ENCODE measurements around the gene TUFM.
A peak's percentile ranks its signal among the peaks of the same experiment; 100 is the strongest.
"Not testable (repeated sequence)": the region's sequence is repeated elsewhere in the genome, so short reads cannot be mapped to it uniquely, and the experiment has no call there.

The TUFM gene

DNA sequence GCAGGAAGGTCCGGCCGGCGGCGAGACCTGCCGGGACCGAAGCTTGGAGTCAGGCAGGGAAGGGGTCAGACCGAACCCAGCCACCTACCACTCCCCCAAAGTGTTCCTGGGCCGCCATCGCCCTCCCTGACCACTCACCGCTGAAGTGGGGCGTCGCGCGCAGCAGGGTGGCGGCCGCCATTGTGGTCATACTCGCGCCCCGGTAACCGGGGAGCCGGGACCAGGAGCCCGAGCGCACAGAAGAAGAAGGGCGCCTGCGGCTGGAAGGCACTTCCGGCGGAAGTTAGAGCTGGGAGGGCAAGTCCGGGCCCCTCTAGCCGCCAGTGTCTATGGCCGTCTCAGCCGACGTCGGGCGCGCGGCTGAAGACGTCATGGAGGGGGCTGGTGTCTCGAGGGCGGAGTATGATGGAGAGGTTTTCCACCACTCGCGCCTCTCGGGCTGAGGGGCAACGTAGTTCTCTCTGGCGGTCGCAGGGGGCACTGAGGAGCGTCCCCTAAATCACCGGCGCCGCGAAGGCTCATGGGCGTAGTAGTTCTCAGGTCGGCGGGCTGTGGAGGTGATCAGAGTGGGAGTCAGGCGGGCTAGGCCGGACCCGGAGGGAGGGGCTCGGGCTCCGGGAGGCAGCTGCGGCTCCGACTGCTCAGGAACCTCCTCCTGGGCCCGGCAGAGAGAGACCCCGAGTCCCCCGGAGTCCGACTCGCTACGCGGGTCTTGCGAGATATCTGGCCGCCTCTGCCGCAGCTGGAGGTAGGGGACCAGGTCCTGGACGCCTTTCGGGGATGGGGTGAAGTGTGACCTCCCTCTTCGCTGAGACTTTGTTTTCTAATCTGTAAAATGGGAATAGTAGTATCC lies at the start of gene TUFM:
TSS of gene TUFM (minus strand) at position 269 of the 853 bp plus-strand sequence. CDS start at position 190, 79 bp downstream.
- H3K36me3 ChIP-seq (replicated peaks) = peaks cover 34% of the 10 kb centered on the region
- in situ Hi-C loops (cut with HindIII; ENCODE audit: low pct_ligation_motif_present, low sequenced_read_pairs) = no loop called here
- no peaks in the 10 kb centered on the region for H3K27me3 ChIP-seq (replicated peaks)
- DNase-seq = peak; percentile 97
- peak within 1 kb of the TSS; percentile 97 for H3K4me3 ChIP-seq (ENCODE audit: low read depth, low read length)
- TF ChIP-seq, protein P1, sequence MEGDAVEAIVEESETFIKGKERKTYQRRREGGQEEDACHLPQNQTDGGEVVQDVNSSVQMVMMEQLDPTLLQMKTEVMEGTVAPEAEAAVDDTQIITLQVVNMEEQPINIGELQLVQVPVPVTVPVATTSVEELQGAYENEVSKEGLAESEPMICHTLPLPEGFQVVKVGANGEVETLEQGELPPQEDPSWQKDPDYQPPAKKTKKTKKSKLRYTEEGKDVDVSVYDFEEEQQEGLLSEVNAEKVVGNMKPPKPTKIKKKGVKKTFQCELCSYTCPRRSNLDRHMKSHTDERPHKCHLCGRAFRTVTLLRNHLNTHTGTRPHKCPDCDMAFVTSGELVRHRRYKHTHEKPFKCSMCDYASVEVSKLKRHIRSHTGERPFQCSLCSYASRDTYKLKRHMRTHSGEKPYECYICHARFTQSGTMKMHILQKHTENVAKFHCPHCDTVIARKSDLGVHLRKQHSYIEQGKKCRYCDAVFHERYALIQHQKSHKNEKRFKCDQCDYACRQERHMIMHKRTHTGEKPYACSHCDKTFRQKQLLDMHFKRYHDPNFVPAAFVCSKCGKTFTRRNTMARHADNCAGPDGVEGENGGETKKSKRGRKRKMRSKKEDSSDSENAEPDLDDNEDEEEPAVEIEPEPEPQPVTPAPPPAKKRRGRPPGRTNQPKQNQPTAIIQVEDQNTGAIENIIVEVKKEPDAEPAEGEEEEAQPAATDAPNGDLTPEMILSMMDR (IDR thresholded peaks at IDR 0.05; ENCODE audit: low read depth, low read length, missing control alignments) = peak; percentile 76
- peak within 1 kb of the TSS; percentile 50 for H3K27ac ChIP-seq

DNA sequence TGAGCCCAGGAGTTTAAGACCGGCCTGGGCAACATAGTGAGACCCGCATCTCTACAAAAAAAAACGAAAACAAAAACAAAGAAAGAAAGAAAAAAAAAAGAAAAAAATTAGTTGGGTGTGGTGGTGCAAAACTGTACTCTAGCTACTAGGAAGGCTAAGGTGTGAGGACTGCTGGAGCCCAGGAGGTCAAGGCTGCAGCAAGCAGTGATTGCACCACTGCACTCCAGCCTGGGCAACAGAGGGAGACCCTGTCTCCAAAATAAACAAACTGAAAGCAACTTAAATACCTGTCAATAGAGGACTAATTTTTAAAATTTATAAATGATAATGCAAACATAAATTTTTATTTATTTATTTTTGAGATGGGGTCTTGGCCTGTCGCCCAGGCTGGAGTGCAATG lies 49.5 kb upstream of the TUFM start:
- no peak for DNase-seq
- no peaks in the 10 kb centered on the region for H3K36me3 ChIP-seq (replicated peaks)
- H3K4me3 ChIP-seq (ENCODE audit: low read depth, low read length) = no peak overlapping the region
- TF ChIP-seq, protein P1 (IDR thresholded peaks at IDR 0.05; ENCODE audit: low read depth, low read length, missing control alignments) = no peak
- no peaks in the 10 kb centered on the region for H3K27me3 ChIP-seq (replicated peaks)
- in situ Hi-C loops (cut with HindIII; ENCODE audit: low pct_ligation_motif_present, low sequenced_read_pairs) = no loop called here
- H3K27ac ChIP-seq = no peak overlapping the region

DNA sequence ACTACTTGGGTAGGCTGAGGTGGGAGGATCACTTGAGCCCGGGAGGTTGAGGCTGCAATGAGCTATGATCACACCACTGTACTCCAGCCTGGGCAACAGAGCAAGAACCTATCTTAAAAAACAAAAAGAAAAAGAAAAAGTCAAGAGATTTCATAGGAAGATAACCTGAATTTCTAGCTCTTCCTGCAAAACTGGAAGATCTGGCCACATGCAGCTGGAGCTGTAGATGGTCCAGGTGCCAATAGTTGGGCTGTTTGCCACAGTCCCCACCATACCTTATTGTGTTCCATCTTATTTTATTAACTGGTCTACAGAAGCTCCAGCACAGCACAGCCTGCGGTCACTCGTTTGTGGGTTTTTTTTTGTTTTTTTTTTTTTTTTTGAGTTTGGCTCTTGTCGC lies 47.1 kb upstream of the TUFM start:
- in situ Hi-C loops (cut with HindIII; ENCODE audit: low pct_ligation_motif_present, low sequenced_read_pairs) = no loop called here
- Histone ChIP-seq H3K36me3 (replicated peaks) (no peaks in the 10 kb centered on the region), H3K27ac (no peak overlapping the region), H3K27me3 (replicated peaks) (no peaks in the 10 kb centered on the region), H3K4me3 (ENCODE audit: low read depth, low read length) (no peak overlapping the region)
- TF ChIP-seq, protein P1 (IDR thresholded peaks at IDR 0.05; ENCODE audit: low read depth, low read length, missing control alignments) = no peak
- DNase-seq = no peak

DNA sequence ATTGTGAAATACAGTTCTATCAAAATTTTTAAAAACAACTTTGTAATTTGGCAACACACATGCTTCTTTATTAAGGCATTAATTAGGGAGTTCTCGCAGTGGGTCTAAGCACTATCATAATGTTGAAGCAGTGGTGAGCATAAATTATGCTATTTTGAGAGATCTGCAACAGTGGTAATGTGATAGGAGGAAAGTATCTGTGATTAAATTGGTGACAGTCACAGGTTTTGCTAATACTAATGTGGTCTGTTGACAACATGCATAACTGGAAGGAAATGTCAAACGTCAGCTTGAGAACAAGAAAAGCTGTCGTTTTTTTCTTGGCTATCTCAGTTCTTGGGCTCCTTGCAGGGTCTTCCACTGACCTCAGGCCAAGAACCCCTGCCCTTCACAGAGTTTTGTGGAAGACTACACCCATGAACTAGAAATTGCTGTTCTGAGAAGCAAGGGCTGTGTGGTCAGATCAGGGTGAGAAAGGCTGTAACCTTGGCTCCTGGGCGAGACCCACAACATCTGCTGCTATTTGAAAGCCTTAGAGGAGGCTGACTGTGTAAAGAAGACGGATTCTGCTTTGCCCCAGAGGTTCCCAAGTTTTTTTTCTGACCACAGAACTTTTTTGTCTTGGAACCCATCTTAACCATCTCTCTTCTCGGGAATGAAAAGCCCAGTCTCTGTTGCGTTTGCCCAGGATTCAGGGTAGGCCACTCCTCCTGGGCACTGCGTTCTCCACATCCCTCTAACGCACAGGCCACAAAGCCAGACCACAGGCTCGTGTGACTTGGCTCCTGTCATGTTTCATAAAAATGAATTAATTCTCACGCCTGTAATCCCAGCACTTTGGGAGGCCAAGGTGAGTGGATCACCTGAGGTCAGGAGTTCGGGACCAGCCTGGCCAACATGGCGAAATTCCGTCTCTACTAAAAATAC lies 46.1 kb upstream of the TUFM start:
- H3K27me3 ChIP-seq (replicated peaks) = no peaks in the 10 kb centered on the region
- H3K4me3 ChIP-seq (ENCODE audit: low read depth, low read length) = no peak overlapping the region
- in situ Hi-C loops (cut with HindIII; ENCODE audit: low pct_ligation_motif_present, low sequenced_read_pairs) = no loop called here
- TF ChIP-seq, protein P1 (IDR thresholded peaks at IDR 0.05; ENCODE audit: low read depth, low read length, missing control alignments) = no peak
- H3K27ac ChIP-seq = no peak overlapping the region
- no peak for DNase-seq
- H3K36me3 ChIP-seq (replicated peaks) = no peaks in the 10 kb centered on the region

GRCh38 chr16:28890355-28890754 lies 44.2 kb upstream of the TUFM start:
- H3K36me3 ChIP-seq (replicated peaks); H3K27ac ChIP-seq; H3K27me3 ChIP-seq (replicated peaks); in situ Hi-C loops (cut with HindIII; ENCODE audit: low pct_ligation_motif_present, low sequenced_read_pairs); DNase-seq; H3K4me3 ChIP-seq (ENCODE audit: low read depth, low read length): not testable (repeated sequence)

DNA sequence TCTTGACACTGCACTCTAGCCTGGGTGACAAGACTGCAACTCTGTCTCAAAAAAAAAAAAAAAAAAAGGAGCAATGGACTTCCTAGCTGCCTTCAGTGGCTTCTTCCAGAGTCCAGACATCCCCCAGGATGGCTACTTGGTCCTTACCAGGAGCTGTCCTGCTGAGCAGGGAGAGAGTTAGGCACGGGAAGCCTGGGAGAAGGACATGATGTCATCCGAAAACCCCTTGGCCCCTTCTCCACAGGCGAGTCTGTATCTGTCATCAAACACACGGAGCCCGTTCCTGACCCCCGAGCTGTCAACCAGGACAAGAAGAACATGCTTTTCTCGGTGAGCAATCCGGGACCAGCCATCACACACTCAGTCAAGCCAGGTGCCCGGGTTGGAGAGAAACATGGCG lies 40.8 kb upstream of the TUFM start:
- Histone ChIP-seq H3K27ac (no peak overlapping the region), H3K36me3 (replicated peaks) (no peaks in the 10 kb centered on the region), H3K27me3 (replicated peaks) (no peaks in the 10 kb centered on the region), H3K4me3 (ENCODE audit: low read depth, low read length) (no peak overlapping the region)
- no peak for DNase-seq
- TF ChIP-seq, protein P1 (IDR thresholded peaks at IDR 0.05; ENCODE audit: low read depth, low read length, missing control alignments) = no peak
- in situ Hi-C loops (cut with HindIII; ENCODE audit: low pct_ligation_motif_present, low sequenced_read_pairs) = no loop called here

All from brain microvascular endothelial cell (primary cell).